HG02885 (cell line): Measurements from ENCODE around the gene KCNIP1.

Experiments
- ATAC-seq: cut with Tn5 transposase; IDR thresholded peaks from one replicate; pipeline ENCODE4 v1.9.1; 2021; ENCODE audit warnings: mild to moderate bottlenecking; ENCODE audit not compliant: unreplicated experiment, poor library complexity

KCNIP1 gene

DNA sequence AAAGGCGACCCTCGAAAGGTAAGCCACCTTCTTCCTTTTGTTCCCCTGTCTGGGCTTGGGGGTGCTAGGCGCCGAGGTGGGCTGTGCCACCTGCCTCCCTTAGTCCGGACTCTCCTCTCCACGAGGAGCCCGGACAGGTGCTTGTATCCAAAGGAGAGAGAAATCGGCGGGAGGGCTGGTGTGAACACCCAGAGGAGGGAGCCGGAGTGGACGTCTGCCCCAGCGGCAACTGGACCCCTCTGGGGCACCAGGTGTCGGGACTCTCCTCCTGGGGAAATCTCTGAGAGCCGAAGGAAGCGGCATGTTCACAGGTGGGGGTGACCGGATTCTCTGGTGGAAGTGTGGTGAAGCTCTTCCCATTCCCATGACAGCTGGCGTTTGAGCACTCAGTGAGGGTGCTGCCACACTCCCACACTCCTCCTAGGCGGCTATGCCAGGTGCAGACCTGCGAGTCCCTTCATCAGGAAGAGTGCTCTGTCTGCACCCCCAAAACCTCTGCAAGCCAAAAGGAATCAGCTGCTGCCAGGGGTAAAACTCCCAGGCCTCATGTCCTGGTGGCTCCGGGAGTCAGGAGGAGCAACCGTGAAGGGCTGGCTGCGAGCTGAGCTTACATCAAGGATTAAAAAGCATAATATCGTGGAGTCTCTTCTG, 921 bp downstream of the KCNIP1 start:
- no peak for ATAC-seq

DNA sequence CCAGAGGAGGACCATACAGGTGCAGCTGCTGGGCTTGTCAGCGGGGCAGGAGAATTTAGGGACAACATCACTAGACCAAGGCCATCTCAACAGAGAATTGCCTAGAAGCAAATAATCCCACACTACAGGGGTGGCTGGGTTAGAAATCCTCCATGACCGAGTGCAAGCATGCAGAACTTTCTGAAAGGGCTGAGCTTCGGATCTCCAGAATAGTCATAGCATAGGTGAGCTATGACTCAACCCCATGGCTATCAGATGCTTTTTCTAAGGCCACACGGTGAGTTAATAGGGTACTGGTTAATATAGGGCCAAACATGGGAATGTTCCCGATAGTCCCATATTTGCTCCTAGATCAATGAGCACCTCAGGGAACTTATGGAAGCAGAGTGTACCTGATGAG, 4.2 kb downstream of the KCNIP1 start:
- ATAC-seq, result no peak

DNA sequence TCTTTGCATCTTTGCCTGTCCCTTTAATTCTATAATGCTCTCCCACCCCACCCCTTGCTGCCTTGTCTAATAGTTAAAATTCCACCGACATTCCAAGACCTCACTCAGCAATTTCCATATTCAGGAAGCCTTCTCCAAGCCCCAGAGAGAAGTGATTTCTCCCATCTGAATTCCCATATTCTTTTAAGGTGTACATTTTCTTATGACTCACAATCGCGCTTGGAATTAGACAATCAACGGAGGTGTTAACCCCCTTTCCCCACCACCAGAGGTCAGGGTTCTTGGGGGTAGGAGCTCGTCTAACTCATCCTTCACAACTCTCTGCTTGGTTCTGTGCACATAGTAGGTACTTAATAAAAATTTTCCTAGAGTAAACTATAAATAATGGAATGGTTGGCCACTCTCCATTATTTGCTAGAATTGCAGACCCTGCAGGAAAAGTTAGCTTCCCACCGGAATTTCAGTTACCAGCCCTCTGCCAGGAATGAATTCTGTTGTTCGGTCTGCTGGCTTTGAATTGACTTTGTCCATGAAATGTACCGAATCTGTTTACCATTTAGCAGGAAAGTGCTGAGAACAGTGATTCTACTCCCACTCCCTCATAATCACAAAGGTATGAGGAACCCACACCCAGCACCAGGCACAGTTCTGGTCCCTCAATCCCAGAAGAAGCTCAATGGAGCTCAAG, 5.0 kb downstream of the KCNIP1 start:
- ATAC-seq, result no peak

DNA sequence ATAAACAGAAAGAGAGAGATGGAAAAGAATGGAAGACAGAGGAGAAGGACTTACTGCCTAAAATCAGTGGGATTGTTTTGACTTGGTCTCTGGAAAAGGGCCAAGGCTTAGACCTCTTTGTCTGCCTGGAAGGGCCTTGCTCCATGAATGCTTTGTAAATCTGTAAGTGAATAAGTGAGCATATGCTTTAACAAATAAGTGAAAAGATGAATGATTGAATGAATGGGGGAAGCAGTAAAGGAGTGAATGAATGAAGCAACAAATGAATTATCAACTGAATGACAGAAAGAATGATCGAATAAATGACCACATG, 5.5 kb downstream of the KCNIP1 start:
- no peak for ATAC-seq

DNA sequence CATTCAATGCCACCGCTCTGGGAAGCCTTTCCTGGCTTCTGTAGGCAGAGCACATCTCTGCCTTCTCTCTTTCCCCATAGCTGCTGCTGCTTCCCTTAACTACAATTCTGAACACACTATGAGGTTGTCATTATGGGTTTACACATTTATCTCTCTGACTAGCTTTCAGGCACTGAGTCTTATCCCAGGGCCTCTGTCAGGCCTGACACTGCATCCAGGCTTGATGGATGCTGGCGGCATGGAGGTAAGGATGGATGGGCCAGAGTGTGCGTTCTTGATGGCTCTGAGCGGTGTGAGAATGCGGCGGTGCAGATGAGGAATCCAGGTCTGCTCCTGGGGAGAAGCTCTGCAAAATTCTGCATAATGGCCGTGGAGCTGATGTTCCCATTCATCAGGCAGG, 6.3 kb downstream of the KCNIP1 start:
- no peak for ATAC-seq

DNA sequence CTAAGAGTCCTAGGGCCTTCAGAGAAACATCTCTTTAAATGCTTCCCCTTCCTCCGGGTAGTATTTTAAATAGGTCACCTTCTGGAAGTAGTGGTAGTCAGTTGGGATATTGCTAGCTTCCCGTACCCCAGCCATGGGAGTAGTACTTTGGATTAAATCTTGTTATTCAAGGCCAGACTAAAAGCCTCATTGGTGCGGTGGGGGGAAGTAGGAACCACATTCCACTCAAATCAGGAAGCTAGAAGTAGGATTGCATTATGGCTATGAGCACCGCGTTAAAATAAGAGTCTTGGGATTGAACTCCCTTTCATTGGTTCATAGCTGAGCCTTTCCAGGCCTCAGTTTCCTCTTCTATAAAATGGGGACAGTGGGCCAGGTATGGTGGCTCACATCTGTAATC, 6.7 kb downstream of the KCNIP1 start:
- no peak for ATAC-seq

DNA sequence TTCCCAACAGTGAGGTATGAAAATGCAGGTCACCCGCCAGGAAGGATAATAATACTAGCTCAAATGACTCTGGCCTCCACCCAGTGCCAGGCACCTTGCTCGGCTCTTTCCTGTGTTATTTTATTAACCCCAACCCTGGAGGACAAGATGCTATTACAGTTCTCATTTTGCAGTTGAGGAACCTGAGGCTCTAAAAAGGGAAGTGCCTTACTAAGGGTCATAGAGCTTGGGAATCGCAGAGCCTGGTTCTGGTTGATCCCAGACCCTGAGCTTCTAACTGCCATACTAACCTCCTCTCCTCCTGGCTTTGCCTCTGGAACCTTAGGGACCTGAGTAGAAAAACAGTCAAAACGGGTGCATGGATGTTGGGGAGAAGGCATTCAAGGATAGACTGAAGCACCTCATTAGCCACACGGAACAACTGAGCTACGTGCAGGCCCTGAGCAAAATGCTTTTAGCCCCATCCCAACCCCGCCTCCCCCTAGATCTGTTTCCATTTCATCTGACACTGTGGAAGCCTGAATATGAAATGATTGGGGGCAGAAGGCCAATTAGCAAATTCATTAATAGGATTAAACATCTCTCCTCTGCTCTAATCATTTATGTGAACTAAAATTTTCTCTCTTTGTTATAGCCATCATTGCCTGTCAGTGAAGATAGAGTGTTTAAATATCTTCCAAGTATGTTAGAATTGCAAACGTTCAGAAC, 7.9 kb downstream of the KCNIP1 start:
- no peak for ATAC-seq

DNA sequence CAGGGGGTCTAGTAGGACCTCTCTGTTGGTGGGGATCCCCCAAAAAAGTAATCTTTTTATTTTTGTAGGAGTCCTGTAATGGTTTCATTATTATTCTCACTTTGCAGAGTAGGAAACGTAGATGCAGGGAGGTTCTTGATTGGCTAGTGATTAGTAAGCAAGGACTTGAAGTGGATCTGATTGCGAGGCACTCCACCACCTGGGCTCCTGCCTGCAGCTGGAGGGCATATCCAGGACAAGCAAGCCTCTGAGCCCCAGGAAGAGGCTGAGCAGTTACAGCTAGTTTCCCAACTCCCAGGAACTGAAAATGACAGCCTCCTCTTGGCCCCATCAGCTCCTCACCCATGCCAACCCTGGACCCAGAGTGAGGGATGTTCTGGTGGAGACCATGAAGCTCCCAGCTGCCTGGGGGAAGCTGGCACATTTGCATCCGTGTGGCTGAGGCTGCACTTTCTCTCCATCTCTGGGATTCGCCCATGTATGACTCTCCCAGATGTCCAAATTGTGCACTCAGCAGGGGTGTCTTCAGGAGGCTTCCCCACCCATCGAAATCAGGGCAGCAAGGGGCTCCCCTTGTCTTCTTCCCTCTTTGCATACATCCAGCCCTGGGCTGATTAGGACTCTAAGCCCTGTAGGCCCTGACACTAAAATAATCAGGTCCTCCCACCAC, 10.2 kb downstream of the KCNIP1 start:
- ATAC-seq, result no peak

DNA sequence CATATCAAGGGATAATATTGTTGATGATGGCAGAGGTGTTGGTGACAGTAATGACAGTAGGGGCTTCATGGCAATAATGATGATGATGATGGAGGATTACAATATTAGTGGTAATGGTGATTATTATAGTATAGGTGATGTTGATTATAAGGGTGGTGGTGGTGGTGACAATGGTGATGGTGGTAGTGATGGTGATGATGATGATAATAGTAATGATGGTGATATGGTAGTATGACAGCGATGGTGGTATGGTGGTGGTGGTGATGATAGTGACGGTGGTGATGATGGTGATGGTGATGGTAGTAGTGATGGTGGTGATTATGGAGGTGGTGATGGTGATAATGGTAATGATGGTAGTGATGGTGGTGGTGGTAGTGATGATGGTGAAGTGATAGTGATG, 13.6 kb downstream of the KCNIP1 start:
- ATAC-seq, result no peak

DNA sequence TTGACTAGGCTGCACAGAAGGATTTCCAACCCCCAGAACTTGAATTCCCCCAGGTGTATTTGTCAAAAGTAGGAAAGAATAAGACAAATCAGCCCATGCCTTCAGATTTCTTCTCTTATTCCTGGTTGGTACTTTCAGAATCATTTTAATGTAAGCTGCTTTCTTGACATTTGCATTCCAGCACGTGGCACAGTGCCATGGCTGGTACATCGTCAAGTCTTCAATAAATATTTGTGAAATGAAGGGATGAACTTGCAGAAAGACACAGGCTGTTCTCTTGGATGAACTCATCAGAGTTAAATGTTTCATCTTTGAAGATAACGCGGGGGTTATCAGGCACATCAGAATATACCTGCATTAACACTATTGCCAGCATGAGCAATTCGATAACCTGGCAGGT, 14.5 kb downstream of the KCNIP1 start:
- no peak for ATAC-seq

DNA sequence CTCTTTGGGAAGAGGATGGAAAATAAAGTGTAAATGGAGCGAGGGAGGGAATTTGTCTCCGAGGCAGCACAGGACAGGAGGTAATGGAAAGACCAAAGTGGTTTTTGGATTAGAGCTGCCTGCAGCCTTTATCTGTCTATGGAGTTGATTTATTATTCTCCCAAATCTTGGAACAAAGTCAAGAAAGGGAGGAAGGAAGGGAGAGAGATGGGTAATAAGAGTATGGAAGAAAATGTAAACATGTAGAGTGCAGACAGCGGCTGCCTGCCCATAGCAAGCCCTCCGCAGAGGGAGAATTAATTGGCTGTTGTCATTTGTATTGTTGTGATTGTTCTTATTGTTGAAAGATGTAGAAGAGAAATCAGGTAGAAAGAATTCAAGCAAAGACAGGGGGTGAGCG, 15.7 kb downstream of the KCNIP1 start:
- no peak for ATAC-seq

DNA sequence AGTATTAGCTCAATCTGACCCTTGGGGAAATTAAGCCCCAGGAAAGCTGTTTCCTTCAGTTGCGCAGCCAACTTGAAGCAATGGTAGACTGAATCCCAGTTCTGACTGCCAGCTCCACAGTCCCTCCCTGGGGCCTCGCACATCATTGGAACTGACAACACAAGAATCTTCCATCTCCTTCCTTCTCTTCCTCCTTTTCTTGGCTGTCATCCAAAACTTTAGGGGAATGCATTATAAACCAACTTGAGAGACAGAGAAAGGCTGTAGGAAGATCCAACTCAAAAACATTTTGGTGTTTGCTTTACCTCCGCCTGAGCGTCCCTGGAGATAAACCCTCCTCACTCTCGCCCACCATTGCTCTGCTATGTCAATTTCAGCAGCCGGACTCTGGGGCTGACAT, 16.6 kb downstream of the KCNIP1 start:
- ATAC-seq, result no peak

DNA sequence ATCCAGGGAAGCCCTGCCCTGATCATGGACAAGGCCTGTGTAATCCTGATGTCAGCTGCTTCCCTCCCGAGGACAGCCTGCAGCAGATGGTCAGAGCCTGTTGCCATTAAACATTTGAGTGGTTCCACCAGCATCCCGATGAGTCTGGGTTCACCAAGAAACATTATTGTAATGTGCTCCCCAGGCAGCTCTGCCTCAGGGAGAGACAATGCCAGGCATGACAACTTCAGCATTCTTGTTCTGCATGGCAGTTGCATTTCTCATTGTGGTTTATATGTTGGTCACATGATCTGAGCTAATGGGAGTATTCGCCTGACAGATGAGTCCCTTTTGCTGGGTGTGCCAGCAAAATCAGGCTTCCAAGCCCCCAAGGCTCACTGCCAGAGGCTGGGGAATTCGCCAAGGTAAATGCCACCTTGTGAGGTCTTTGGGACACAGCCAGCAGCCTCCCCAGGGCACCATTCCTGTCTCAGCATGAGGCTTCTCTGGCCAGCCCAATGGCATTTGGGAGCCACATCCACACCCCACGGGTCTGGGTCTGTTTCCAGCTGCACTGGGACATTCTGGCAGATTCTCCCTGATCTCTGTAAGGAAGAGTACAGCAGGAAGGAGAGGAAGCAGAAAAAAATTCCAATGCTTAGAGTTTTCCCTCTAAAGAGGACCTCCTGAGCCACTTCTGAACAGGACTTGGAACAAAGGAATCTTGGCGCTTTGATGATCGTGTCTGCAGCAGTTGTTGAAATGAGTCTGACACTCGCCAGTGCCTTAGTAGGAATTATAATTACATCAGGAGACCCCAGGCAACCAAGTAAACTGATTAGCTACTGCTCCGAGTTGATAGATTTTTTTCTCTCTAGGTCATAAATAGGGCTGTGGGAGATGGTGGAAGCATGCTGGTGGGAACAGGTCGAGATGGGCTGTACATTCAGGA, 18.7 kb downstream of the KCNIP1 start:
- no peak for ATAC-seq

DNA sequence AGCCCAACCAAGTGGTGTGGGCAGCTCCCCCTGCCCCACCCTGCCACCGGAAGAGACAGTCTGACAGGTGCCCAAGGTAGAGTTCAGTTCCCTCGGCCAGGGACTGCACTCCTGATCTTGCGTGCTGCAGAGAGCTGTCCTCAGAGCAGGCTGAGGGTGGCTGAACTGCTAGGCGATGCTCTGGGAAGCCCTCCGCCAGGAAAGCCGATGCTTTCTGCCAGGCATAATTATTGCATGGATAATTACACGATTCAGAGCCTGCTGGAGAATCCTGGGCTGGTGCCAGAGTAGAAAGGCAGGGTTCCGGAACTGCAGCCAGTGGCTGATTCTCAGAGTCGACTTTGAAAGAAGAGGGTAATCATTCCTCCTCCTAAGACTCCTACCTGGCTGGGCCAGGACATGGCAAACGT, 19.3 kb downstream of the KCNIP1 start:
- ATAC-seq, result no peak

DNA sequence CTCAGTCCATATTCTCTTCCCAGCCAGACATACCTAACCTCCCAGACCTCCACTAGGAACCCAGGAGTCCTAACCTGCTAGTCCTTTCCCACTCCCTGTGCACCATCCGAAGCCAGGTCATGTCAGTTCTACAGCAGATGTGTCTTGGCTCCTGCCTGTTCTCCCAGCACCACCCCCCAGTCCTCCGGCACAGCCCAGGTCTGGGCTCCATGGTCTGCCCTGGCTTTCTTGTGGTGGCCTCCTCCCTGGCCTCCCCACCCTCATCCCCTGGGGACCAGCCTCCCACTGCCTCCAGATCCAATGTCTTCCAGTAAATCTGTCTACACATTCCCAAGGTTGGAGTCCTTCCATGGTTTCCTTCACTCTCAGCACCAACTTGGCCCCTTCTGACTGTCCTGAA, 20.0 kb downstream of the KCNIP1 start:
- ATAC-seq, result no peak

DNA sequence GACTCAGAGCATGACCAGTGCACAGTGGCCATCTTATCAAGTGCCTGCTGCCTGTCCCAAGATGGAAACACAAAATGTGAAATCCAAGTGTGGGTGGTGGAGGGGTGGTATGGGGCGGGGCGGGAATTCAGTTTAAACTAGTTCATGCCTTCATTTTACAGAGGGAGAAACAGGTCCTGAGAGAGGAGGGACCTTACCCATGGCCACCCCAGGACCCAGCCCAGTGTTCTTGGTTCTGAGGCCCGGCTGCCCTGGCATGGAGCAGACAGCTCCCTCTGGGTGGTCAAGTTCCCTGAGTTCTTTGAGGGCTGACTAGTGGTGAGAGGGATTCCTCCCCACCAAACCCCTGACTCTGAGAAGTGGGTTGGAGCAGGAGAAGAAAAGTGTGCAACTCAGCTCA, 20.8 kb downstream of the KCNIP1 start:
- ATAC-seq, result no peak

DNA sequence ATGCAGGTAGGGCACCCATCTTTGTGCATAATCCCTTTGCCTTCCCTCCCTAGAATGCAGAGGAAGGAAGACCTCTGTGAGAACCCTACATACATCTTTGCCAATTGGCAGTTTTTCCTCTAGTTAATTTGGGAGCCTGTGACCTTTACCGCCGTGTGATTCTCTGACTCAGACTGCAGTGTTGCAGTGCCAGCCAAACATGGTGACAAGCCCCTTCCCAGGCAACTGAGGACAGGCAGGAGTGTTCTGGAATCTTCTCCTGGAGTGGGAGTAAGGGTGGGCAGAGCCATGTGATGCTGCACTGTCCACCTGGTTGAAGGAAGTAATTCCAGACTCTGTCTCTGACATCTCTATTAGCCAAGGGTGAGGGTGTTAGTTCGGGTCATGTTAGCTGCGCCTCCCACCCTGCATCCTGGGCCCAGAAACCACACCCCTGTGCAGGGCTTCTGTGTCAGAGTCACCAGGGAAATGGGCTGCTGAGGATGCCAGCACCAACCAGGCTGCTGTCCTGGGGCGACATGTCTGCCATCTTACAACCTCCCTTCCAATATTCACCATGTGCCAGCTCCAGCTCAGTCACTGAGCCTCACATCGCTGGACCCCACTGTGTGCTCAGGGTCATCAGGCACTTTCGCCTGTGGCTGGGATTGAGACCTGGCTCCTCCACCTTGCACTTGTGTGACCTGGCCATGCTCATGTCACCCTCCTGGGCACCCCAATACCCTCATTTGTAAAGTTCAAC, 21.8 kb downstream of the KCNIP1 start:
- no peak for ATAC-seq

DNA sequence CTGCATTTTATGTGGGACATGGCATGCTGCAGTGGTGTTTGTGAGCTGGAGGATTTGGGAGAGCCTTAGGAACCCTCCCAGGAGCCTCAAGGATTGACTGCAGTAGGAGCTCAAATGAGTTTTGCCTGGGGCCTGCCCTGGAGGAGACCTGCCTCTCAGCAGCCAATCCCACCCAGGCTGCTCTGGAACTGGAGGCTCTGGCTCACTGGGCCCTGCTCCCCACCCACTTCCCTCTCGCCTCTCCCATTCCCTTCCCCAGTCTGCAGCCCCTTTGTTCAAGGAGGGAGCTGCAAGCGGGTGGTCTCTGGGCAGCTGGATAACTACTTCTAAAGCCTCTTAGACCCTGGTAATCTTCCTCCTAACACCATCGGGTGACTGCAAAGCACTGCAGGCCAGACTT, 24.2 kb downstream of the KCNIP1 start:
- ATAC-seq, result no peak

DNA sequence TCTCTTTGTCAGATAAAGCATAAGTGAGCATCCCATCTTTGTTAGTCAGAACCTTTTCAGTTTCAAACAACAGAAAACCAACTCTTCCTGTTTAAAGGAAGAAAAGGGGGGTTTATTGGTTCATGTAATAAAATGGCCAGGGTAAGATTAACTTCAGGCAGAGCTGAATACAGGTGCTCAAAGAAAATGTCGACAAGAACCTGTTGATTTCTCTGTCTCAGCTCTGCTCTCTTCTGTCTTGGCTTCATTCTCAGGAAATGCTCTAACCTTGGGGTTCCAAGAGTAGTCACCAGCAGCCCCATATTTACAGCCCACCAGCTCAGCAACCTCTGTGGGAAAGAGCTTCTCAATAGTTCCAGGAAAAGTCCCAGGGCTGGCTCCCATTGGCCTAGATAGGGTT, 25.2 kb downstream of the KCNIP1 start:
- no peak for ATAC-seq

DNA sequence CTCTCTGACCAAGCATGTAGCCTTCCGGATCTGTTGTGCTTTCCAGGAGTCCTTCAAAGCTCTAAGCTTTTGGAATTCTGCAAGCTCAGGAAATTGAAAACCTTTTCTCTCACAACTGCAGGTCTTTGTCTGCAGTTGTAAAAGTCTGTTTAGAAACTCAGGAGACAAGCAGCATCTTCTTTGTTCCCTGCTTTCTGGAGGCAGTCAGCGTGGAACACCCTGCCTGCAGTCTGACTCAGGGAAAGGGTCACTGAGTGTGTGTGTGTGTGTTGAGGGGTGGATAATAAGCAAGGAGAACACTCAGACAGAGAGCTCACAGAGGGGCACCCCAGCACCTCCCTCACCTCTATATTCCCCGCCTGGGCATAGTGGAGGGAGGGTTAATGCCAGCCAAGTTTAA, 29.1 kb downstream of the KCNIP1 start:
- no peak for ATAC-seq
